ENCODE results near the gene AMIGO3. TPM values are rescaled to one million over a fixed set of nuclear protein-coding genes. Genes with fewer than 3 reads are reported as not detected.

Gene AMIGO3
- total RNA-seq, 2 experiments from 2014 or later: 0.82 to 1.3 TPM

- peak overlapping the region; percentile 96 to 97 for H3K27ac ChIP-seq (ENCODE audit: low read depth in 1 of 2, low read length in 2 of 2)
- peak in 1 of 14 experiments; percentile 30 for DNase-seq
- TF ChIP-seq CTCF (IDR thresholded peaks at IDR 0.05): no peak
- no peaks in the 10 kb centered on the region for H3K27me3 ChIP-seq (ENCODE audit: control insufficient read depth in 1 of 2, insufficient read depth in 2 of 2, low read length in 2 of 2)
- peak overlapping the region; percentile 85 for H3K4me3 Mint-ChIP-seq
- CTCF ChIA-PET: interaction anchor here (1.2 kb wide), 1 partner anchor 18 kb away, joined by 3 read pairs; no protein-coding TSS in a partner anchor
- peaks cover 29% of the 10 kb centered on the region for H3K36me3 ChIP-seq (ENCODE audit: insufficient read depth, low read length)
- H3K36me3 Mint-ChIP-seq (ENCODE audit: low read depth): peaks cover 31% of the 10 kb centered on the region
- no peak for ATAC-seq (ENCODE audit: poor library complexity)
- peaks cover 48% of the 10 kb centered on the region for H3K4me1 Mint-ChIP-seq (ENCODE audit: low read depth)
- no peaks in the 10 kb centered on the region for H3K27me3 Mint-ChIP-seq
- intact Hi-C loops (cut with DNase I, micrococcal nuclease): no loop called here
- no peak overlapping the region for H3K4me3 ChIP-seq (ENCODE audit: low read length)
- peak overlapping the region; percentile 93 for H3K27ac Mint-ChIP-seq
- no peaks in the 10 kb centered on the region for H3K9me3 ChIP-seq (ENCODE audit: control insufficient read depth in 1 of 2, insufficient read depth in 1 of 2, low read length in 2 of 2)
- no peaks in the 10 kb centered on the region for H3K9me3 Mint-ChIP-seq
- peaks cover 43% of the 10 kb centered on the region for H3K4me1 ChIP-seq (ENCODE audit: insufficient read depth, low read length)
- POLR2A ChIA-PET: interaction anchor here (0.6 kb wide), 1 partner anchor 225 kb away, joined by 3 read pairs; no protein-coding TSS in a partner anchor
Measured at GRCh38 chr3:49721896-49722781, 2.7 kb upstream of the AMIGO3 start.

GRCh38 chr3:49721596-49721895 lies 2.1 kb upstream of the AMIGO3 start:
- peaks cover 28% of the 10 kb centered on the region for H3K36me3 ChIP-seq (ENCODE audit: insufficient read depth, low read length)

More at GRCh38 chr3:49721596-49721895, 2.1 kb upstream of the AMIGO3 start:
- Histone ChIP-seq H3K9me3 (ENCODE audit: control insufficient read depth in 1 of 2, insufficient read depth in 1 of 2, low read length in 2 of 2) (no peaks in the 10 kb centered on the region), H3K27ac (ENCODE audit: low read depth in 1 of 2, low read length in 2 of 2) (no peak overlapping the region), H3K27me3 (ENCODE audit: control insufficient read depth in 1 of 2, insufficient read depth in 2 of 2, low read length in 2 of 2) (no peaks in the 10 kb centered on the region), H3K4me1 (ENCODE audit: insufficient read depth, low read length) (peaks cover 43% of the 10 kb centered on the region), H3K4me3 (ENCODE audit: low read length) (no peak overlapping the region)
- peaks cover 31% of the 10 kb centered on the region for H3K36me3 Mint-ChIP-seq (ENCODE audit: low read depth)
- ATAC-seq (ENCODE audit: poor library complexity) (no peak), DNase-seq (peak in 1 of 14 experiments; percentile 36)
- H3K4me1 Mint-ChIP-seq (ENCODE audit: low read depth): peaks cover 48% of the 10 kb centered on the region
- H3K9me3 Mint-ChIP-seq: no peaks in the 10 kb centered on the region
- H3K27ac Mint-ChIP-seq: peak overlapping the region; percentile 93
- no peaks in the 10 kb centered on the region for H3K27me3 Mint-ChIP-seq
- intact Hi-C loops (cut with DNase I, micrococcal nuclease): no loop called here
- CTCF ChIA-PET: interaction anchor here (1.2 kb wide), 1 partner anchor 18 kb away, joined by 3 read pairs; no protein-coding TSS in a partner anchor
- TF ChIP-seq CTCF (IDR thresholded peaks at IDR 0.05): no peak
- H3K4me3 Mint-ChIP-seq: peak overlapping the region; percentile 59
- POLR2A ChIA-PET: interaction anchor here (0.6 to 3.9 kb wide), 3 partner anchors 65 to 225 kb away, joined by 3 to 18 read pairs (median 3); partner anchors contain the start of gene IP6K1

Data from CD4-positive, alpha-beta T cell (primary cell).